ENCODE measurements around the gene STAT2.

Gene STAT2

GRCh38 chr12:56359851-56360767 lies at the start of gene STAT2:
TSS of gene STAT2 (minus strand) at chr12:56360107. CDS start at chr12:56356571, 3,536 bp downstream.
- TF ChIP-seq GATA2 (IDR thresholded peaks at IDR 0.05; ENCODE audit: low read depth, low read length) (no peak), GATA3 (IDR thresholded peaks at IDR 0.05; ENCODE audit: low read depth, low read length) (no peak)

- no peak for TF ChIP-seq GATA2 (IDR thresholded peaks at IDR 0.05; ENCODE audit: low read depth, low read length)
- TF ChIP-seq GATA3 (IDR thresholded peaks at IDR 0.05; ENCODE audit: low read depth, low read length): no peak
These were observed 49.0 kb upstream of the STAT2 start for GRCh38 chr12:56408799-56409417.

- no peak for TF ChIP-seq GATA3 (IDR thresholded peaks at IDR 0.05; ENCODE audit: low read depth, low read length)
- TF ChIP-seq GATA2 (IDR thresholded peaks at IDR 0.05; ENCODE audit: low read depth, low read length): no peak
These were observed 38.4 kb upstream of the STAT2 start for GRCh38 chr12:56398324-56398723.

GRCh38 chr12:56392331-56392730 lies 32.4 kb upstream of the STAT2 start:
- TF ChIP-seq GATA2 (IDR thresholded peaks at IDR 0.05; ENCODE audit: low read depth, low read length) (no peak), GATA3 (IDR thresholded peaks at IDR 0.05; ENCODE audit: low read depth, low read length) (no peak)

GRCh38 chr12:56391721-56392120 lies 31.8 kb upstream of the STAT2 start:
- no peak for TF ChIP-seq GATA3 (IDR thresholded peaks at IDR 0.05; ENCODE audit: low read depth, low read length)
- no peak for TF ChIP-seq GATA2 (IDR thresholded peaks at IDR 0.05; ENCODE audit: low read depth, low read length)

- TF ChIP-seq GATA3 (IDR thresholded peaks at IDR 0.05; ENCODE audit: low read depth, low read length): no peak
These were observed 29.5 kb upstream of the STAT2 start for GRCh38 chr12:56389412-56389811.

- TF ChIP-seq GATA3 (IDR thresholded peaks at IDR 0.05; ENCODE audit: low read depth, low read length): no peak
- no peak for TF ChIP-seq GATA2 (IDR thresholded peaks at IDR 0.05; ENCODE audit: low read depth, low read length)
These were observed 27.3 kb upstream of the STAT2 start for GRCh38 chr12:56387152-56387736.

GRCh38 chr12:56385873-56386272 lies 26.0 kb upstream of the STAT2 start:
- TF ChIP-seq GATA3 (IDR thresholded peaks at IDR 0.05; ENCODE audit: low read depth, low read length) (no peak), GATA2 (IDR thresholded peaks at IDR 0.05; ENCODE audit: low read depth, low read length) (no peak)

GRCh38 chr12:56382611-56383010 lies 22.7 kb upstream of the STAT2 start:
- TF ChIP-seq GATA3 (IDR thresholded peaks at IDR 0.05; ENCODE audit: low read depth, low read length) (no peak), GATA2 (IDR thresholded peaks at IDR 0.05; ENCODE audit: low read depth, low read length) (no peak)

- no peak for TF ChIP-seq GATA3 (IDR thresholded peaks at IDR 0.05; ENCODE audit: low read depth, low read length)
- no peak for TF ChIP-seq GATA2 (IDR thresholded peaks at IDR 0.05; ENCODE audit: low read depth, low read length)
These were observed 18.0 kb upstream of the STAT2 start for GRCh38 chr12:56377989-56378316.

GRCh38 chr12:56377310-56377988 lies 17.5 kb upstream of the STAT2 start:
- TF ChIP-seq GATA2 (IDR thresholded peaks at IDR 0.05; ENCODE audit: low read depth, low read length): no peak
- no peak for TF ChIP-seq GATA3 (IDR thresholded peaks at IDR 0.05; ENCODE audit: low read depth, low read length)

- TF ChIP-seq GATA2 (IDR thresholded peaks at IDR 0.05; ENCODE audit: low read depth, low read length): no peak
- no peak for TF ChIP-seq GATA3 (IDR thresholded peaks at IDR 0.05; ENCODE audit: low read depth, low read length)
These were observed 15.9 kb upstream of the STAT2 start for GRCh38 chr12:56375598-56376434.
